H1 (cell line): ENCODE results near the gene AGPS. TPM values are rescaled to one million over a fixed set of nuclear protein-coding genes. Genes with fewer than 3 reads are reported as not detected.

Experiments used
- CBX8 ChIP-seq: fragments of 300-800, 300-1000 bp; sonication (generic); IDR thresholded peaks from 2 replicates; pipeline ENCODE4 v1.7.1; 2016; ENCODE audit warnings: low read depth, low read length, borderline replicate concordance
- GABPA ChIP-seq: IDR thresholded peaks from 2 replicates; pipeline ENCODE4 v1.6.1; 2011; ENCODE audit warnings: mild to moderate bottlenecking, low read length, moderate library complexity, borderline replicate concordance; ENCODE audit not compliant: insufficient read depth
- KDM4A ChIP-seq: IDR thresholded peaks from one replicate; pipeline ENCODE4 v1.7.1; 2012; ENCODE audit warnings: low read depth, mild to moderate bottlenecking, moderate library complexity, low read length, inconsistent platforms; ENCODE audit not compliant: severe bottlenecking
- RAD21 ChIP-seq, 2 experiments: IDR thresholded peaks in 1 of 2; conservative IDR thresholded peaks in 1 of 2; 2 replicates each; pipeline ENCODE4 v1.6.1; 2011; ENCODE audit warnings: low read depth in 2 of 2, low read length in 2 of 2, improper control_type of control experiment in 1 of 2, inconsistent platforms in 1 of 2, mild to moderate bottlenecking in 1 of 2, moderate library complexity in 1 of 2
- polyA plus RNA-seq, 7 experiments: library from polyadenylated mRNA; depleted of rRNA in 3 of 7; stranded (reverse) in 5 of 7; unstranded in 2 of 7; fragments of >200 nt in 5 of 7; fragments of 200-250 nt in 2 of 7; gene quantifications; 1 replicate in 5 of 7; 2 replicates in 1 of 7; 4 replicates in 1 of 7; pipeline versions ENCODE4 v1.2.1 to v1.2.3, GENCODE V29; 2011 to 2013; ENCODE audit warnings: missing spikeins in 2 of 7, mixed read lengths in 2 of 7
- total RNA-seq: library from RNA; stranded (reverse); fragmentation: NEBNext Ultra II Directional; extraction: Animal tissue kit (Norgen Biotek cat#: 25700); gene quantifications from 2 replicates; pipeline ENCODE4 v1.2.1, GENCODE V29; 2021

AGPS gene
- total and polyA plus RNA-seq, 2 of the 8 experiments (the other 6 are each of a cell fraction or from before 2014, with no cell fraction given): 7.3 to 57.8 TPM

DNA sequence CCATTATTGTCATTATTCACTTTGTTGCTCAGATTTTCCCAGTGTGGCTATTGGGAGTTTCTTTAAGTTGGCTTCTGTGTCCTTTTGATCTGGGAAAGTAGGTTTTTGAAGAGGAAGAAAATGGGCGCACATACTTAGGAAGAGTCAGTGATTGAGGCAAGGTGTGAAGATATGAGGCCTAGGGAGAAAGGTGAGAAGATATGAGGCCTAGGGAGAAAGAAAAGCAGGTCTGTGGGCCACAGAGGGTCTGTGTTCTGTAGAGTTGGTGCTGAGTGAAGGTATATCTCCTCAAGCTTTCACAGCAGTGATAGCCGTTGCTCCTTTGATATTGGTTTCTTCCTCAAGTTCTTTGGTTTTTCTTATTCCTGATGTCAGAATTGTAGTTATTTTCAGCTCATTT lies 126.2 kb downstream of the AGPS start (continued):
- TF ChIP-seq RAD21 (IDR thresholded peaks at IDR 0.05 in 1 of 2, conservative IDR thresholded peaks at IDR 0.05 in 1 of 2; ENCODE audit: low read depth in 2 of 2, low read length in 2 of 2) (no peak), CBX8 (no peak), KDM4A (no peak), GABPA (no peak)
